Muscle layer of duodenum (tissue), 2 donors: ENCODE results near the gene CD81.

Experiments used
- H3K27ac ChIP-seq: one replicate; pipeline ENCODE4 v1.7.0; 2013; ENCODE audit warnings: mild to moderate bottlenecking, low read length
- H3K27me3 ChIP-seq: one replicate; pipeline ENCODE4 v1.7.0; 2013; ENCODE audit warnings: low read depth, mild to moderate bottlenecking, control low read depth, low read length
- H3K36me3 ChIP-seq, 2 donors: one replicate each; pipeline ENCODE4 v1.7.0; 2013; ENCODE audit warnings: low read length in 2 of 2, control low read depth in 1 of 2, mild to moderate bottlenecking in 1 of 2; ENCODE audit not compliant: insufficient read depth in 2 of 2, control insufficient read depth in 1 of 2
- H3K4me1 ChIP-seq, 2 donors: one replicate each; pipeline ENCODE4 v1.7.0; 2013; ENCODE audit warnings: low read length in 2 of 2, mild to moderate bottlenecking in 2 of 2, control low read depth in 1 of 2, moderate library complexity in 1 of 2; ENCODE audit not compliant: insufficient read depth in 2 of 2, control insufficient read depth in 1 of 2
- H3K4me3 ChIP-seq, 2 donors: one replicate each; pipeline ENCODE4 v1.7.0; 2013; ENCODE audit warnings: low read length in 2 of 2, low read depth in 1 of 2, mild to moderate bottlenecking in 1 of 2
- H3K9me3 ChIP-seq, 2 donors: one replicate each; pipeline ENCODE4 v1.7.0; 2013; ENCODE audit warnings: low read length in 2 of 2, control low read depth in 1 of 2, mild to moderate bottlenecking in 1 of 2; ENCODE audit not compliant: control insufficient read depth in 1 of 2
- donor health status: healthy.

Gene CD81

GRCh38 chr11:2411446-2412305 is 34.6 kb downstream of the CD81 start:
- H3K27ac ChIP-seq: no peak overlapping the region
- H3K36me3 ChIP-seq: no peaks in the 10 kb centered on the region
- no peaks in the 10 kb centered on the region for H3K27me3 ChIP-seq
- no peaks in the 10 kb centered on the region for H3K4me1 ChIP-seq
- H3K4me3 ChIP-seq: no peak overlapping the region
- H3K9me3 ChIP-seq: no peaks in the 10 kb centered on the region

DNA sequence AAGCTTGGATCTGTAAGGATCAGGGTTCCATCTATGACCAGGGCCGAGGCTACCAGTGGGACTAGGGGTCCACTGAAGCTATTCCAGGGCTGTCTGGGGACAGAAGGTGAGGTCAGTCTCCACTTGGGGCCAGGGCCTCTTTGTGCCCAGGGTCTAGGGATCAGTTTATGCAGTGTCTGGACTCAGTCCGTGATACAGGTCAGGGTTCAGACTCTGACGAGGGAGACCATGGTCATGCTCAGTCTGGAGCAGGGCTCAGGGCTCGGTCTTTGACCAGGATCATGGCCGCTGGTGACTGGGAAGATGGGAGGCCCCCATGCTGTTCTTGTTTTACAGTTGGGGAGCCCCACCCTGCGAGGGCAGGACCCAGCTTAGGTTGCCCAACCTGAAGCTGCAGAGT is 35.2 kb downstream of the CD81 start:
- H3K36me3 ChIP-seq: no peaks in the 10 kb centered on the region

DNA sequence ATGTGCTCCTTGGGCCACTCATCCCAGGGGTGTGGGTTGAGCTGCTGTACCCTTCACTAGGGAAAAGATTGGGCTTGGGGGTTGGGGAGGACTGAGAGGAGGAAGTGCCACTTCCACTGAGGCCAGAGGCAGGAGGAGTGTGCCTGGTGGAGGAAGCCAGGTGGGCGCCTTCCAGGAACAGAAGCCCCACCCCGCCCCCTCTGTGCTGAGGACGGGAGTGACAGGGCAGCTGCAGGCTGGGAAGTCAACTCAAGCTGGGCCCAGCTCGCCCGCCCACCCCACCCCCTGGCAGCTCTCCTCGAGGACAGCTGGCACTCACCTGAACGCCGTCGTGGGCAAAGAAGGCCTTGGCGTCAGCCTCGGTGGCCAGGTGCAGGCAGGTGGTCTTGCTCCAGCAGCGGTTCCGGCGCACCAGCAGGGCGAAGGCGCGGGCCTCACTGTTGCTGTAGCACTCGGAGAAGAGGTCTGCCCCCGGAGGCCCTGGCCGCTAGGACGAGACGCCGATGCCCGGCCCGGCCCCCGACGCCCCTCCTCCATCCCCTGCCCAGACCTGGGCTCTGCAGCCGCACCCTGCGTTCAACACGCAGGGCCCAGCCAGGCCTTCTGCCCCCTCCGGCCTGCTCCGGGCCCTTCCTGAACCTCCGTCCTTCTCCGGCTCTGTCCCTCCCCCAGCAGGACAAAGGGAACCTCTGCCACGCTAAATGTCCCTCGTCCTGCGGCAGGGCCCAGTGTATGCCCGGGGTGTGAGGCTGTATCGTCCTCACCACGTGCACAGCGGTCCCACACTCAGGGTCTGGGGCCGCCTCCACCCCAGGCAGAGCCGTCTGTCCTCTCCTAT is 36.9 kb downstream of the CD81 start:
- Histone ChIP-seq H3K4me3 (no peak overlapping the region), H3K9me3 (no peaks in the 10 kb centered on the region), H3K36me3 (no peaks in the 10 kb centered on the region), H3K4me1 (no peaks in the 10 kb centered on the region), H3K27ac (no peak overlapping the region), H3K27me3 (no peaks in the 10 kb centered on the region)

More for the DNA sequence above, 35.2 kb downstream of the CD81 start:
- Histone ChIP-seq H3K9me3 (no peaks in the 10 kb centered on the region), H3K4me1 (no peaks in the 10 kb centered on the region), H3K27ac (no peak overlapping the region), H3K4me3 (no peak overlapping the region), H3K27me3 (no peaks in the 10 kb centered on the region)

DNA sequence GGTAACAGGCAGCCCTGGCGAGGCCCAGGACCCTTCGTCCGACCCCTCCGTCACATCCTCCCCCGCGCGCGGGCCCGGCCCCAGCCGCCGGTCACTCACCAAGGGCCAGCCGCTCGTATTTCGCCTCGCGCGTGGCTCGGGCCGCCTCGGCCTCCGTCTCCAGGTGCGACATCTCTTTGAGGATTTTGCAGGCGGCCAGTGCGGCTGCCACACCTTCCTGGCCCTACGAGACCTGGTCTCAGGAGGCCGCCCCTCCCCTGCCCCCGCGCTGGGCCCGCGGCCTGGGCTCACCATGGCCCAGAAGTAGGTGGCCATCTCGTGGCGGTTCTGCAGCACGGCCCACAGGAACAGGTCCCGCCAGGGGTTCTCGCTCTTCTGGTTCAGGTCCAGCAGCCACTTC is 37.5 kb downstream of the CD81 start:
- Histone ChIP-seq H3K4me3 (no peak overlapping the region), H3K27me3 (no peaks in the 10 kb centered on the region), H3K4me1 (no peaks in the 10 kb centered on the region), H3K36me3 (no peaks in the 10 kb centered on the region), H3K9me3 (no peaks in the 10 kb centered on the region), H3K27ac (no peak overlapping the region)

DNA sequence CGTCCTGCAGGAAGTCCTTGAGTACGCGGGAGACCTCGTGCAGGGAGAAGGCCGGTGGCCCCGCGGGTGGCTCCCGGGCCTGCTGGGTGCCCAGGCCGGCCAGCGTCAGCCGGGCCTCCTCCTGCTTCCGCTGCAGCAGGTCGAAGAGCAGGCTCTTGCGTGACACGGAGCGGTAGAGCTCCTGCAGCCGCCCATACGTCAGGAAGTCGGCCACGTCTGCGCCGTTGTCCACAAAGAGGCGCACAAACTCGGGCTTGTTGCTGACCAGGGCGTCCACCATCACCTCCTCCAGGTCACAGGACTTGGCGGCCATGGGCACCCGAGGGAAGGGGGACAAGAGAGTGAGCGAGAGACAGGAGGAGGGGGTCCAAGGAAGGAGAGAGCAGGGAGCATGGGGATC is 38.1 kb downstream of the CD81 start:
- Histone ChIP-seq H3K27me3 (no peaks in the 10 kb centered on the region), H3K36me3 (no peaks in the 10 kb centered on the region), H3K27ac (no peak overlapping the region), H3K4me3 (no peak overlapping the region), H3K9me3 (no peaks in the 10 kb centered on the region), H3K4me1 (peaks cover 0 to 4% of the 10 kb centered on the region in 2 donors)

DNA sequence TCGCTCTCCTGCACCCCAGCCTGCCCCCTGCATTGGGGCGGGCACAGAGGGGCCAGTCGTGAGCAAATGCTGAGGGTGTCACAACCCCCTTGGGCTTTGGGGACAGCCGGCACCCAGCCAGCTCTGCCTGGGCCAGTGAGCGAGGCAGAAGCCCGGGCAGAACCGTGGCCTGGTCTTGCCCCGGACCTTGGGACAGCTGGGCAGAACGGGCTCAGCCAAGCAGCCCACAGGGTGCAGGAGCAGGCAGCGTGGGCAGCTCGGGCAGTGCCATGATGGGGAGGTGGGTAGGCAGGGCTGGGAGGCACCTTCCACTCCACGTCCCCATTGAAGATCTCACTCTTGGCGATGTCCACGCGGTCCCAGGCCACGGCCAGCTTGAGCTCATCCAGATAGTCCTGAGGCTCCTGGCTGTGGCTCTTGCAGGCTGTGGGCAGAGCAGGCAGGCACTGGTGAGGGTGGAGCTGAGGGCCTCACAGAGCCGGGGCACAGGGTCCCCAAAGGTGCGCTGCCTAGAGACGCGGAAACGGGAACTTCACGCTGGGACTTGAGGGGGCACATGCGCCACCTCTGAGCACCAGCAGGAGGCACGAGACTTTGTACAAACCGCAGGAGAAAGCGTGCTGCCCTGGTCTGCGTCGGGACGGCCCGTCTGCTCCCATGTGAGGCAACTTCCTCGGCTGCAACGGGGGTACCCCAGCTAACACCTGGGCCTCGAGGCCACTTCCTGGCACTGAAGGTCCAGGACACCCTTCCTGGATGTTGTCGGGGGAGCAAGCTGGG is 38.7 kb downstream of the CD81 start:
- H3K27me3 ChIP-seq: no peaks in the 10 kb centered on the region
- H3K4me1 ChIP-seq: peaks cover 0 to 10% of the 10 kb centered on the region in 2 donors
- H3K27ac ChIP-seq: no peak overlapping the region
- H3K9me3 ChIP-seq: no peaks in the 10 kb centered on the region
- H3K36me3 ChIP-seq: no peaks in the 10 kb centered on the region
- no peak overlapping the region for H3K4me3 ChIP-seq

DNA sequence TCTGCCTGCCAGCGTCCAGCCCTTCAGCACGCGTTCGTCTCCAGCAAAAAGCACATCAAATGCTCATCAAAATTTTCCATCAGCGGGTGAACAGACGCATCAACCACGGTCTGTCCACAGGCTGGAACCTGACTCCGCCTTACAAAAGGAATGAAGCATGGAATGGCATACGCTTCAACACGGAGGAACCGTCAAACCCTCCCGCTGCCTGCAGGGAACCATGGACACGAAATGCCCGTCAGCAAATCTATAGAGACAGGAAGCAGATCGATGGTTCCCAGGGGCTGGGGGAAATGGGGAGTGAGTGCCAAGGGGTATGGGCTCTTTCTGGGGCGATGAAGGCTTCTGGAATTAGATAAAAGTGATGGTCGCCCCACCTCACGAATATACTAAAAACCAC is 39.7 kb downstream of the CD81 start:
- Histone ChIP-seq H3K9me3 (no peaks in the 10 kb centered on the region), H3K4me3 (no peak overlapping the region), H3K27me3 (no peaks in the 10 kb centered on the region), H3K36me3 (no peaks in the 10 kb centered on the region), H3K4me1 (peaks cover 0 to 12% of the 10 kb centered on the region in 2 donors), H3K27ac (no peak overlapping the region)

DNA sequence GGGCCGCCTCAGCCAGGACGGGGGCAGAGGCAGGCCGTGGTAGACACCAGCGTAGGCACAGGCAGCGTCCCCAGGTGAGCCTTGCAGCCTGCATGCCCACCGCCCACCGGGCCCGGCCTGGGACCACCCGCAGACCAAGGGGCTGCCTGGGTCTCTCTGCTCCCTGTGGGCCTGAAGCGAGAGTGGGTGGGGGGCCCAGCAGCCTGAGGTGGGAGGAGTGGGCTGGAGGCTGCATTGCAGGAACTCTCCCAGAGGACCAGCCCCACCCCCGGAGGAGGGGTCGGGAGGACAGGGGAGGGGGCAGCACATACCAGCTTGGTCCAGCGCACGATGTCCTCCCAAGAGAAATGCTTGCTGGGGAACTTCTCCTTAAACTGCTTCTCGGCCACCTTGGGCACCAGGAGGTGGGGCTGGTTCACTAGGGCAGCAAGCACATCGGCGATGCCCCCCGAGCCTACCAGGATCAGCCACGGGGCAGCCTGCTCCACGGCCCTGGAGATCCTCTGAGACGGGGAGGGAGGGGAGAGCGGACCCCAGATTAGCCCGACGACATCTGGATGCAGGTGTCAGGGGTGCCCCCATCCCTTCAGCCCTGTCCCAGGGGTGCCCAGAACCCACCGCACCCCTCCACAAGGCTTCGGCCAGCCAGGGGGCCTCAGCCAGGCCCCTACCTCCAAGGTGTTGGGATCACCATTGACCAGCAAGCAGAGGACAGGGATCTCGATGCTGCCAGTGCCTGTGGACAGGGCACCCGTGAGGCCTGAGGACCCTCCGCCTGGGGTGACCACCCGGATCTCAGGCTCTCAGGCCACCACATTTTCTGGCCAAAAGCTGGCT is 41.0 kb downstream of the CD81 start:
- Histone ChIP-seq H3K4me1 (peaks cover 0 to 12% of the 10 kb centered on the region in 2 donors), H3K27me3 (no peaks in the 10 kb centered on the region), H3K9me3 (no peaks in the 10 kb centered on the region), H3K4me3 (no peak overlapping the region), H3K27ac (no peak overlapping the region), H3K36me3 (no peaks in the 10 kb centered on the region)

- Histone ChIP-seq H3K9me3 (no peaks in the 10 kb centered on the region), H3K27me3 (no peaks in the 10 kb centered on the region), H3K27ac (no peak overlapping the region), H3K36me3 (no peaks in the 10 kb centered on the region), H3K4me1 (peaks cover 0 to 12% of the 10 kb centered on the region in 2 donors), H3K4me3 (no peak overlapping the region)
These were observed 41.7 kb downstream of the CD81 start for GRCh38 chr11:2418693-2419360.
